ENCODE data around the gene GRID1.
"Not testable (repeated sequence)": the region's sequence is repeated elsewhere in the genome, so short reads cannot be mapped to it uniquely, and the experiment has no call there.

Gene GRID1

DNA sequence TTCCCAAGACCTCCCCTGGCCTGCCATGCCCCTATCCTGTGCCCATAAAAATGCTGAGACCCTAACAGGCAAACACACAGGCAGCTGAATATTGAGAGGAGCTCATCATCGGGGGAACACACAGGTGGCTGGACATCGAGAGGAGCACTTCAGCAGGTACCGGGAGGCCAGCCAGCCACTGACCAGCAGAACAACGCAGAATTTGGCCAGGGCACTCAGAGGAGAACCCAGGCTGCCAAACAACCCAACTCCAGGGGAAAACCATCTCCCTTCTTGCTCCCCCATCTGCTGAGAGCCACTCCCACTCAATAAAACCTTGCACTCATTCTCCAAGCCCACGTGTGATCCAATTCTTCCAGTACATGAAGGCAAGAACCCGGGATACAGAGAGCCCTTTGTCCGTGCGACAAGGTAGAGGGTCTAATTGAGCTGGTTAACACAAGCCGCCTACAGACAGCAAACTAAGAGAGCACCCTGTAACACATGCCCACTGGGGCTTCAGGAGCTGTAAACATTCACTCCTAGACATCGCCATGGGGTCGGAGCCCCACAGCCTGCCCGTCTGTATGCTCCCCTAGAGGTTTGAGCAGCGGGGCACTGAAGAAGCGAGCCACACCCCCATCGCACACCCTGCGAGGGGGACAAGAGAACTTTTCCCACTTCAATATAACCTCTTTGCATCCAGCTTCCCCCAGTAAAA, 258.8 kb downstream of the GRID1 start:
- not testable (repeated sequence) for DNase-seq (ENCODE audit: low spot score)

DNA sequence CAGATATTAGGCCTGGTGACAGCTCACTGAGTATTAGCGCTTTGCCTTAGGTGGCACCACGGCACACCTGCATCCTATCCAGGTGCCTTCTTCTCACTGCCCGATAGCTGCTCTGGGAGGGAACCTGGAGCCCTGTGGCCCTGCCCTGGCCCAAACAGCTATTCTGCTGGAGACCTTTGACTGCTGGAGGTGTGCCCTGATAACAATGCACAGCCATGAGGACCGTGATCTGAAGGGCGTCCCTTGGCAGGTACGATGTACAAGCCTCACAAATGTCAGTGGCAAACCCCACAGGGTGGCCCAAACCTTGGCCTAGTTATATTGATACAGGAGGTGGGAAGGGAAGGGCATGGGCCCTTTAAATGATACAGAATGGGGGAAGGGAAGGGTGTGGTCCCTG, 259.5 kb downstream of the GRID1 start:
- DNase-seq (ENCODE audit: low spot score), result no peak

GRCh38 chr10:86106616-86107015, 260.0 kb downstream of the GRID1 start:
- no peak for DNase-seq (ENCODE audit: low spot score)

DNA sequence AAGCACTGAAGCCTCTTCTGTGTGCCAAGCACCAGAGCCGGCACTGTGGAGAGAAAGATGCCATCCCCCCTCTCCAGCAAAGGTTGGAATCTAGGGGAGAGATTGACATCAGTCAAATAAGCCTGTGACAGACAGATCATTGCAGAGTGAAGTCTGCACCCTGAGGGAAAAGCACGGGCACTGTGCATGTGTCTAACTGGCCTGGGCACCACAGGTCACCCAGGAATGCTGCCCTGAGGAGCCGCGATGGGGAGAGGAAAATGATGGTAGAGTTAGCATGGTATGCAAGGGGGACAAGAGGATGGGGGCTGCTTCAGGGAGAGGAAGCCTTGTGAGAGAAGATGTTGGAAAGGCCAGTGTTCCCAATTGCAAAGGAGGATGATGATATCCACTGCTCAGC, 261.0 kb downstream of the GRID1 start:
- no peak for DNase-seq (ENCODE audit: low spot score)

- DNase-seq (ENCODE audit: low spot score), result no peak
Measured at GRCh38 chr10:86105181-86105580, 261.4 kb downstream of the GRID1 start.

DNA sequence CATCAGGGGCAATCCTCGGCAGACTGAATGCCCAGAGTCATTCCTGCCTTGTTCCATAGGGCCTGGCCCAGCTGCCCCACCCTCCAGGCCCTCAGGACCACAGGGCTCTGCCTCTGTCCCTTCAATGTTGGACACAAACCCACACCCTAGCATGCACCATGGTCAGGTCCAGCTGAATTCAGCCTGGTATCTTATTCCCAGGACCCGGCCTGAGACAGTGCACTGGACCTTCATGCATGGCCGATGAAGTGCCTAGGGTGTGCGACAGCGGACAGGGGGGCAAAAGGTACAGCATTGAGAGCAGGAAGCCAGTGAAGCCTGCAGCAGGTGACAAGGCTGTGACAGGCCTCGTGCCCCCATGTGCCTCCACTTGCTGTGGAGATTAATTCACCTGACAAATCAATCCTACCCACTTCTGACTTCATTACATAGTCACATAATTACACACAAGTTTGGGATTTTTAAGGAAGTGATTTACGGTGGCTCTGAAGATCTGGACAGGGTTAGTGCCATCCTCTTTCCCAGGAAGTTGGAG, 261.9 kb downstream of the GRID1 start:
- no peak for DNase-seq (ENCODE audit: low spot score)

- DNase-seq (ENCODE audit: low spot score), result no peak
Measured at GRCh38 chr10:86104156-86104555, 262.4 kb downstream of the GRID1 start.

GRCh38 chr10:86103391-86104101, 263.0 kb downstream of the GRID1 start:
- no peak for DNase-seq (ENCODE audit: low spot score)

GRCh38 chr10:86102451-86102850, 264.1 kb downstream of the GRID1 start:
- DNase-seq (ENCODE audit: low spot score), result no peak

DNA sequence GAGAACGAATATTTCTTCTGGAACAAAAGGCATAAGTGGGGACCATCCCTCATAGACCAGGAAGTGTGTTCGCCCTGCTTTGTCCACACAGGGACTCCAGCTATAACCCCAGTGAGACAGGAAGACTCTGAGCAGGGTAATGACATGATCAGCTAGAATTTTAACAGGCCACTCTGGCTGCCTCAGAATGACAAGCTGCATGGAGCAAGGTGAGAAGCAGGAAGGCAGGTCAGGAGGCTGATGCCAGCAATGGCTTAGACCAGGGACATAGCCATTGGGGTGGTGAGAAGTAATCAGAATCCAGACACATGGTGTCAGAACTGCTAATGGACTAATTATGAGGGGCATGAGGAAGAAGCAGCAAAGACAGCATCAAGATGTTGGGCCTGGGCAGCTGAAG, 264.6 kb downstream of the GRID1 start:
- DNase-seq (ENCODE audit: low spot score), result no peak

DNA sequence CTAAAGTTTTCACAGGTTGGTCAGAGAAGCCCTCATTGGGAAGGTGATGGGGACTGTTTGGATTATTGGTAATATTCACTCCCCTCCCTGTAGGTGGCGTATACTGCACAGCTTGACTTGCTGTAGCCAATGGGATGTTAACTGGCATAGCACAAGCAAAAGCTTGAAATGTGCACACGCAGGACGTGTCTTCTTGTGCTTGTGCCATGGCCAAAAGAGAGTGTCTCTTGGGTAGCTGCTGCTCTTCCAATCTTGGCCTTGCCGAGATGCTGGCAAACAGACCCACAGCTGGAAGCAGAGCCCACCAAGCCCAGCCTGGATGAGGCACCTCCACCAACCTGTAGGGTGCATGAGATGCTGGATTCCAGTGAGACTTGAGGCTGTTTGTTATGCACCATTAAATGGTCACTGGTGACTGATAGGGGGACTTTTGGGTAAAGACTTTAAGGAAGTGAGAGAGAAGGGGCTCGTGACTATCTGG, 266.0 kb downstream of the GRID1 start:
- peak; percentile 19 for DNase-seq (ENCODE audit: low spot score)

GRCh38 chr10:86099542-86100334, 266.9 kb downstream of the GRID1 start:
- no peak for DNase-seq (ENCODE audit: low spot score)

GRCh38 chr10:86098187-86098881, 268.3 kb downstream of the GRID1 start:
- DNase-seq (ENCODE audit: low spot score), result no peak

DNA sequence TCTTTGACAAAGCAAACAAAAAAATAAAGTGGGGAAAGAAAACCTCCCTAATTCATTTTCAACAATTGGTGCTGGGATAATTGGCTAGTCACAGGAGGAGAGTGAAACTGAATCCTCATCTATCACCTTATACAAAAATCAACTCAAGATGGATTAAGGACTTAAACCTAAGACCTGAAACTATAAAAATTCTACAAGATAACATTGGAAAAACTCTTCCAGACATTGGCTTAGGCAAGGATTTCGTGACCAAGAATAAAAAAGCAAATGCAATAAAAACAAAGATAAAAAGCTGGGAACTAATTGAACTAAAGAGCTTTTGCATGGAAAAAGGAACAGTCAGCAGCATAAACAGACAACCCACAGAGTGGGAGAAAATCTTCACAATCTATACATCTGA, 271.5 kb downstream of the GRID1 start:
- DNase-seq (ENCODE audit: low spot score), result not testable (repeated sequence)

DNA sequence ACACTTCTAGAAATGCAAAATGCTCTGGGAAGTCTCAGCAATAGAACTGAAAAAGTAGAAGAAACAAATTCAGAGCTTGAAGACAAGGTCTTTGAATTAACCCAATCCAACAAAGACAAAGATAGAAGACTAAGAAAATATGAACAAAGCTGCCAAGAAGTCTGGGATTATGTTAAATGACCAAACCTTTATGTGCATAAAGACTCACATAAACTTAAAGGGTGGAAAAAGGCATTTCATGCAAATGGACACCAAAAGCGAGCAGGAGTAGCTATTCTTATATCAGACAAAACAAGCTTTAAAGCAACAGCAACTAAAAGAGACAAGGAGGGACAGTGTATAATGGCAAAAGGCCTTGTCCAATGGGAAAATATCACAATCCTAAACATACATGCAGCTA, 274.3 kb downstream of the GRID1 start:
- not testable (repeated sequence) for DNase-seq (ENCODE audit: low spot score)

DNA sequence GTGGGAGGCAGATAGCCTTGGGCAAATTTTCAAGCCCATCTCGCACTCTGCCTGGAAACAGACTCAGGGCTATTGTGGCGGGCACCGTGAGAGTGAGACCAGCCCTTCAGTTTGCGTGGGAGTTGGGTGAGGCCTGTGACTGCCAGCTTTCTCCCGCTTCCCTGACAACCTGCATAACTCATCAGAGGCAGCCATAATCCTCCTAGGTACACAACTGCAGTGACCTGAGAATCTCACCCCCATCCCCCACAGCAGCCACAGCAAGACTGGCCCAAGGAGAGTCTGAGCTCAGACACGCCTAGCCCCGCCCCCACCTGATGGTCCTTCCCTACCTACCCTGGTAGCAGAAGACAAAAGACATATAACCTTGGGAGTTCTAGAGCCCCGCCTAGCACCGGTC, 275.4 kb downstream of the GRID1 start:
- no peak for DNase-seq (ENCODE audit: low spot score)

DNA sequence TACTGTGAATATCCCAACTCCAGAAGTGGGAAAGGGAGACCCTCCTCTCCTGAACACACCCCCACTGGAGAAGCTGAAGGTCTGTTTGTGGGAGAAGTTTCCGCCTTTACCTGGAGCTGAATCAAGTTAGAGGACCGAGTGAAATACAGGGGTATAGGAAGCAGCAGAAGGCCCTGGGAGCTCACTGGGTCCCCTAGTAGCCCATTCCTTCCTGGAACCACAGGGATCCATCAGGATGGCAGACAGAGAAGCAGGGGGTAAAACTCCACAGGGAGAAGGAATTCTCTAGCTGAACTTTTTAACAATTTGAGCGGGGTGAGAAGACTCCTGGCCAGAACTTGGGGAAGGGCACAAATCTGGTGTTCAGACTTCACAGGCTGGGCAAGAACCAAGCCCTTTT, 275.8 kb downstream of the GRID1 start:
- no peak for DNase-seq (ENCODE audit: low spot score)

DNA sequence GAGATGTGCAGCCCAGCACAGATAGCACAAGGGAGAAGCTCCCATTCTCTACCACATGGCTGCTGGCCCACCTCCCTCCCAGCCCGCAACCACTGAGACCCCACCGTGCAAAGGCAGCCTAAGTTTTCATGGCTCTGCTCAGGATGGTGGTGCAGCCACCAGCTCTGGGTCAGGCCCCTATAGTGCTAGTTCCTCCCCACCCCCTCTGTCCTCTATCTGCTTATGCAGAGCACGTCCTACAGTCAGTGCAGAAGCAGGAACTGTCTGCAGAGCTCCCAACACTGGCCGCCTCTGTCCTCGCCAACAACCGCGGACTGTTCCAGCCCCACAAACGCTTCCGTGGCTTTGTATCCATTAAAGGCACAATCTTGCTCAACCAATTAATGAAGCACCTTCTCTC, 278.9 kb downstream of the GRID1 start:
- DNase-seq (ENCODE audit: low spot score), result no peak

DNA sequence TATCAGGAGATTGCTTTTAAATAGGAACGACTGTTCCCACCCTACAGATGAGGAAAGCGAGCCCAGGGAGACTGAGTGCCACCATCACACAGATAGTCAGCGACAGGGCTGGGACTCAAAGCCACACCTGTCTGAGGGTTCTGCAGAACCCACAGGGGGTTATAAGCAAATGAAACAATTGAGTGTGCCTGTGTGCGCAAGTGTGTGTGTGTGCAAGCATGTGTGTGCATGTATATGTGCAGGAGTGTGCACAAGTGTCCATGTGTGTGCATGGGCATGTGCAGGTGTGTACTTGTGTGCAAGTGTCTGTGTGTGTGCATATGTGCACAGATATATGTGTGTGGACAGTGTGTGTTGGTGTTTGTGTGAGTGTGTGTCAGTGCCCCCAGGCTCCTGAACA, 280.2 kb downstream of the GRID1 start:
- no peak for DNase-seq (ENCODE audit: low spot score)

DNA sequence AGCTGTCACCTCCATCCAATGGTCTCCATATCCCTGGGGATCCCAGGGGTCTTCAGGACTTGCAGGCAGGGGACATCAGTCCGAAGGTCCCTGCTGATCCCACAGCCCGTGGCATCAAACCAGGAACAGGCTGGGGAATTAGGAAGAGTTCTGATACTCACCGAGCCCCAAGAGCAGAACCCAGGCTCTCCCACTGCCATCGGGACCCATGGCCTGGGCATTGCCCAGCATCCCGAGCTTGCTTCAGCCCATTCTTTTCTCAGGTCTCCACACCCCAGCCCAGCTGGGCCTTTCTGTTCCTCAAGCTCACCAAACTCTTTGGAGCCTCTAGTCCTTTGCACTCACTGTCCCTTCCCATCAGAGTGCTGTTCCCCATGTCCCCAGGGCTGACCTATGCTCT, 280.9 kb downstream of the GRID1 start:
- no peak for DNase-seq (ENCODE audit: low spot score)

- DNase-seq (ENCODE audit: low spot score), result no peak
Measured at GRCh38 chr10:86085136-86085535, 281.5 kb downstream of the GRID1 start.

- DNase-seq (ENCODE audit: low spot score), result no peak
Measured at GRCh38 chr10:86084585-86084984, 282.0 kb downstream of the GRID1 start.

All from AG08396 (cell line).